ENCODE measurements around the gene MAP1B. TPM values are rescaled to one million over a fixed set of nuclear protein-coding genes. Genes with fewer than 3 reads are reported as not detected.
A peak's percentile ranks its signal among the peaks of the same experiment; 100 is the strongest.

MAP1B gene
- polyA plus RNA-seq, 2 of the 4 experiments (the other 2 are of a cell fraction): 40.2 to 73.0 TPM

DNA sequence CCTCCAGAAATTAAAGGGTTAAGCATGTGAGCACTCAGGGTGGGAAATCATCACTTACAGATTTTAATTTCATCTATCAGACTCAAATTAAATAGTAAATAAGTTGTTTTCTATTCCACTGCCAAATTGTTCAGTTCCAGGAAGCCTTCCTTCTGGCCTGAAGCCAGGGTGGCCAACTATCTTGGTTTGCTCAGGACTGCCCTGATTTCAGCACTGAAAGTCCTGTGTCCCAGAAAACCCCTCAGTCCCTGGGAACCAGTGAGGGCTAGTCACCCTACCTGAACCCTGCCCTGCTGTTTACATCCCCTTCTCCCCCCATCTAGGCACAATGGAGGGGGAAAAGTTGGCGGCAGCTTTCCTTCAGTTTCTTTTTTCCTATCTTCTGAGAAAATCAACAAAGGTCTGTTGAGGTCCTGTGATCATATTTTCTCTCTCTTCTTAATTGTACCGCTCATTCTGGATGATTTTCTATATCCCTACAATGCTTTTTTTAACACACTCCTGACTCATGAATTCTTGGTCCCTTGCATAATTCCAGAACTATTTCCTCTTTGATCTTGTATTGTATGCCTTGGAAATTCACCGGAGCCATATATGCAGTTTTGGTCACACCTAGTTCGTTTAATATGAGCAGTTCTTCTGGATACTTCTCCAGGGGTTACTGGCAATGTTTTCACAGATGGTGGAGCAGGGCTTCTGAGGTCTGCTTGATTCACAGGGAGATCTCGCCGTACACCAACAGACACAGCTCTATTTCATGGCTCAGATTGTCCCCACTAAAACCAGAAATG is 103.8 kb downstream of the MAP1B start:
- peak overlapping the region; percentile 29 for H3K4me2 ChIP-seq
- ChIA-PET POLR2A (no interaction called here), CTCF (interaction anchor here (0.6 to 1.6 kb wide), 3 partner anchors 9 to 97 kb away, joined by 3 to 4 read pairs (median 3); no protein-coding TSS in a partner anchor)
- no peak for FAIRE-seq
- no peaks in the 10 kb centered on the region for H3K9me3 ChIP-seq
- DNase-seq (ENCODE audit: low read depth in 1 of 2, low spot score in 1 of 2): peak; percentile 19 to 39
- H3K27ac ChIP-seq: peak overlapping the region; percentile 45 to 81; a peak in 5 of 6 replicates
- WGBS (ENCODE audit: missing lambda C conversion rate): 63% methylated on average over 6 of the region's 6 CpGs
- TF ChIP-seq, protein P1, sequence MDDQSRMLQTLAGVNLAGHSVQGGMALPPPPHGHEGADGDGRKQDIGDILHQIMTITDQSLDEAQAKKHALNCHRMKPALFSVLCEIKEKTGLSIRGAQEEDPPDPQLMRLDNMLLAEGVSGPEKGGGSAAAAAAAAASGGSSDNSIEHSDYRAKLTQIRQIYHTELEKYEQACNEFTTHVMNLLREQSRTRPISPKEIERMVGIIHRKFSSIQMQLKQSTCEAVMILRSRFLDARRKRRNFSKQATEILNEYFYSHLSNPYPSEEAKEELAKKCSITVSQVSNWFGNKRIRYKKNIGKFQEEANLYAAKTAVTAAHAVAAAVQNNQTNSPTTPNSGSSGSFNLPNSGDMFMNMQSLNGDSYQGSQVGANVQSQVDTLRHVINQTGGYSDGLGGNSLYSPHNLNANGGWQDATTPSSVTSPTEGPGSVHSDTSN (IDR thresholded peaks at IDR 0.05): no peak
- TF ChIP-seq, protein P2, sequence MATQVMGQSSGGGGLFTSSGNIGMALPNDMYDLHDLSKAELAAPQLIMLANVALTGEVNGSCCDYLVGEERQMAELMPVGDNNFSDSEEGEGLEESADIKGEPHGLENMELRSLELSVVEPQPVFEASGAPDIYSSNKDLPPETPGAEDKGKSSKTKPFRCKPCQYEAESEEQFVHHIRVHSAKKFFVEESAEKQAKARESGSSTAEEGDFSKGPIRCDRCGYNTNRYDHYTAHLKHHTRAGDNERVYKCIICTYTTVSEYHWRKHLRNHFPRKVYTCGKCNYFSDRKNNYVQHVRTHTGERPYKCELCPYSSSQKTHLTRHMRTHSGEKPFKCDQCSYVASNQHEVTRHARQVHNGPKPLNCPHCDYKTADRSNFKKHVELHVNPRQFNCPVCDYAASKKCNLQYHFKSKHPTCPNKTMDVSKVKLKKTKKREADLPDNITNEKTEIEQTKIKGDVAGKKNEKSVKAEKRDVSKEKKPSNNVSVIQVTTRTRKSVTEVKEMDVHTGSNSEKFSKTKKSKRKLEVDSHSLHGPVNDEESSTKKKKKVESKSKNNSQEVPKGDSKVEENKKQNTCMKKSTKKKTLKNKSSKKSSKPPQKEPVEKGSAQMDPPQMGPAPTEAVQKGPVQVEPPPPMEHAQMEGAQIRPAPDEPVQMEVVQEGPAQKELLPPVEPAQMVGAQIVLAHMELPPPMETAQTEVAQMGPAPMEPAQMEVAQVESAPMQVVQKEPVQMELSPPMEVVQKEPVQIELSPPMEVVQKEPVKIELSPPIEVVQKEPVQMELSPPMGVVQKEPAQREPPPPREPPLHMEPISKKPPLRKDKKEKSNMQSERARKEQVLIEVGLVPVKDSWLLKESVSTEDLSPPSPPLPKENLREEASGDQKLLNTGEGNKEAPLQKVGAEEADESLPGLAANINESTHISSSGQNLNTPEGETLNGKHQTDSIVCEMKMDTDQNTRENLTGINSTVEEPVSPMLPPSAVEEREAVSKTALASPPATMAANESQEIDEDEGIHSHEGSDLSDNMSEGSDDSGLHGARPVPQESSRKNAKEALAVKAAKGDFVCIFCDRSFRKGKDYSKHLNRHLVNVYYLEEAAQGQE (IDR thresholded peaks at IDR 0.05): no peak
- TF ChIP-seq MAFK (IDR thresholded peaks at IDR 0.05; ENCODE audit: partially characterized antibody) (peak; percentile 9), CEBPB (IDR thresholded peaks at IDR 0.05) (0 out of 4 replicates have a peak, but pooled peaks of 1 of the 2 experiments have one; percentile 13)
- H3K4me1 ChIP-seq: peaks cover 27% of the 10 kb centered on the region
- ATAC-seq: peak; percentile 51
- H3K4me3 ChIP-seq: no peak overlapping the region

DNA sequence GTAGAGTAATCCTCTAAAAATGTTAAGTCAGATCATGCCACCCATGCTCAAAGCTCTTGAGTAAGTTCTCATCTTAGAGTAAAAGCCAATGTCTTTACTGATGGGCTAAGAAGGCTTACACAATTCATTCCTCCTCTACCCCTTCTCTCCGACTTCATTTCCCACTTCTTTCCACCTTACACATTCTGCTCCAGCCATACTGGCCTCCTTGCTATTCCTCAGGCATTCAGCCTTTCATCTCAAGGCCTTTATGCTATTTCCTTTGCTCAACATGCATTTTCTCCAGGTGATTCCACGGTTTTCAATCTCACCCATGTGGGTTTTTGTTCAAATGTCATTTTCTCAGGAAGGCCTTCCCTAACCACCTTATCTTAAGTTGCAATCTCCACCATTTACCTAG is 104.9 kb downstream of the MAP1B start:
- ChIA-PET CTCF (interaction anchor here (1.6 kb wide), 1 partner anchor 96 kb away, joined by 3 read pairs; no protein-coding TSS in a partner anchor), POLR2A (no interaction called here)
- TF ChIP-seq RAD21 (conservative IDR thresholded peaks at IDR 0.05 in 1 of 2, IDR thresholded peaks at IDR 0.05 in 1 of 2): no peak
- no peak for TF ChIP-seq POLR2A (IDR thresholded peaks at IDR 0.05; ENCODE audit: low read length)
- TF ChIP-seq, protein P3, sequence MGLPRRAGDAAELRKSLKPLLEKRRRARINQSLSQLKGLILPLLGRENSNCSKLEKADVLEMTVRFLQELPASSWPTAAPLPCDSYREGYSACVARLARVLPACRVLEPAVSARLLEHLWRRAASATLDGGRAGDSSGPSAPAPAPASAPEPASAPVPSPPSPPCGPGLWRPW (IDR thresholded peaks at IDR 0.05): no peak
- TF ChIP-seq SREBF2 (IDR thresholded peaks at IDR 0.05): no peak
- no peak for TF ChIP-seq MAZ (IDR thresholded peaks at IDR 0.05; ENCODE audit: borderline replicate concordance, low read depth, low read length)
- TF ChIP-seq ZNF302 (CRISPR knock-in tag; IDR thresholded peaks at IDR 0.05): no peak
- TF ChIP-seq EP300 (IDR thresholded peaks at IDR 0.05): no peak
- no peak for TF ChIP-seq HOXA7 (CRISPR knock-in tag; IDR thresholded peaks at IDR 0.05)
- no peak for TF ChIP-seq GATA3 (IDR thresholded peaks at IDR 0.05; ENCODE audit: borderline replicate concordance)
- TF ChIP-seq, protein P1 (IDR thresholded peaks at IDR 0.05): no peak
- TF ChIP-seq, protein P4, sequence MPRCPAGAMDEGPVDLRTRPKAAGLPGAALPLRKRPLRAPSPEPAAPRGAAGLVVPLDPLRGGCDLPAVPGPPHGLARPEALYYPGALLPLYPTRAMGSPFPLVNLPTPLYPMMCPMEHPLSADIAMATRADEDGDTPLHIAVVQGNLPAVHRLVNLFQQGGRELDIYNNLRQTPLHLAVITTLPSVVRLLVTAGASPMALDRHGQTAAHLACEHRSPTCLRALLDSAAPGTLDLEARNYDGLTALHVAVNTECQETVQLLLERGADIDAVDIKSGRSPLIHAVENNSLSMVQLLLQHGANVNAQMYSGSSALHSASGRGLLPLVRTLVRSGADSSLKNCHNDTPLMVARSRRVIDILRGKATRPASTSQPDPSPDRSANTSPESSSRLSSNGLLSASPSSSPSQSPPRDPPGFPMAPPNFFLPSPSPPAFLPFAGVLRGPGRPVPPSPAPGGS (IDR thresholded peaks at IDR 0.05): no peak
- no peak for TF ChIP-seq RARB (CRISPR knock-in tag; IDR thresholded peaks at IDR 0.05)
- TF ChIP-seq FOSB (CRISPR knock-in tag; IDR thresholded peaks at IDR 0.05): no peak
- Histone ChIP-seq H3K4me3 (no peak overlapping the region), H3K4me1 (peaks cover 27% of the 10 kb centered on the region), H3K27ac (peak overlapping the region in 1 of 2 experiments; percentile 81; a peak in 2 of 6 replicates), H3K9me3 (no peaks in the 10 kb centered on the region), H3K4me2 (no peak overlapping the region)
- ATAC-seq (no peak), FAIRE-seq (no peak), DNase-seq (ENCODE audit: low read depth in 1 of 2, low spot score in 1 of 2) (no peak)
- WGBS (ENCODE audit: missing lambda C conversion rate): 89% methylated on average over 2 of the region's 2 CpGs
